HG03139 (cell line): ENCODE measurements around the gene C5orf47.

Source experiments
- ATAC-seq: cut with Tn5 transposase; IDR thresholded peaks from one replicate; pipeline ENCODE4 v1.9.1; 2021; ENCODE audit not compliant: unreplicated experiment

Gene C5orf47, protein sequence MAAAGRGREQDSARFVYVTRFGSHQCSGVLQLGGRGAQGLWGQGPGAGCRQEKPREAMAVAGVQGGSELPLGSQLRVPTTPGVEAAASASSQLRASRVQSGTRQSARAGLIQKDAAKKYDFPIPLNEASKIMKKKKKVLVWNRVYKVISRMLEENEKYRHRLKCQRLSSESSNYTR

GRCh38 chr5:173988554-173989431 lies at the start of gene C5orf47:
TSS of gene C5orf47 (plus strand) at chr5:173989170. CDS start at chr5:173989264, 94 bp downstream.
- no peak for ATAC-seq

- ATAC-seq, result no peak
These were observed 48.7 kb upstream of the C5orf47 start for GRCh38 chr5:173940269-173940668.

GRCh38 chr5:173941102-173941501 lies 47.9 kb upstream of the C5orf47 start:
- ATAC-seq, result no peak

- no peak for ATAC-seq
These were observed 47.1 kb upstream of the C5orf47 start for GRCh38 chr5:173941758-173942401.

DNA sequence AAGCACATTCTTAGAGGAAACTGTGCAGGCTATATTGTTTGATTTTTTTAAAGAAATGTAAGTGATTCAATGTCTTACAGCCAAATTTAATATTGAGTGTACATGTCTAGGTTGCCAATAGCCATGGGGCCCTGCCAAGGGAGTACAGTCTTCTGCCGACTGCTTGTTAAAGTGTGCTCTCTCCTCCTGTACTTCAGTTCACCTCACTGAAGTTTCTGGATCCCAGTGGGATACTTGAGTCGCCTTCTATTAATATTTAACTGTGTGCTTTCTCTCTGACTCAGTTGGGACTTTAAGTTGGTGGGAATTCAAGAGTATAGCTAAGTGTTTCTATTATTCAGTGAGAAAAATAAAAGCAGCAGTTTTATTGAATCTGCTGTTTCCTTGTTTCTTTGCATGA lies 44.5 kb upstream of the C5orf47 start:
- ATAC-seq, result no peak

DNA sequence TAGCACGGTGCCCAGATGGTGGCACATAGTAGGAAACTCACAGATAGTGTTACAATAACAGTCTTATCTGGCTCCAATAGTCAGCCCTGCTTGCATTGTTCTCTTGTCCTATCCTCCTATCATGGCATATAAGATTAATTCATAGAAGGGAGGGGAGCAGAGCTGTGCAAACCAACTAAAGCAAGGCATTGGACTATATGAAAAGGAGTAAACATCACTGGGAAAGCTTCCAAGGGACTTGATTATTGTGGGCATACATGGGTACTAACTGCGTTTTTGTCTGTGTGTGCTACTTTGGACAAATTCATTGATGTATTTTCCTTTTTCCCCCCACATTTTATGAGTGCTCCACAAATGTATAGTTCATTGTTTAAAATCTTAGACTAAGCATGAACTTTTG lies 43.8 kb upstream of the C5orf47 start:
- ATAC-seq, result no peak

- ATAC-seq, result no peak
These were observed 42.6 kb upstream of the C5orf47 start for GRCh38 chr5:173946323-173946722.

DNA sequence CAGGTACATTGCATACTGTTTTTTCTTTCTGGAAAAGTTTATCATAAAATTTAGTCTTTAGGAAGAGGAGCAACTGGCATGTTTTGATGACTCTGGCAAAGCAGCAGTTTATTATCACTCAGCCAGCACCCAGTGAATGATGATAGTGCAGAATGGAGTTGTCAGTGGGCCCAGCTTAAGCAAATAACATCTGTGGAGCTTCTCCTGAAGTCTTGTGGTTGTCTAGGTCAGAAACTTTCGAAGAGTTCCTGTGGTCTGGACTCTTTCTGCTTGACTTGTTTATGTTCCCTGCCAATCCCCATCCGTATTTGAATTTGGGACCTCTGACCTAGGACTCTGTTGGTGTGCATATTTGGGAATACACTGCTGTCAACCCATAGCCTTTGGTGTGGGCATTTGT lies 38.1 kb upstream of the C5orf47 start:
- ATAC-seq, result no peak

- ATAC-seq, result no peak
These were observed 35.4 kb upstream of the C5orf47 start for GRCh38 chr5:173953528-173954090.

DNA sequence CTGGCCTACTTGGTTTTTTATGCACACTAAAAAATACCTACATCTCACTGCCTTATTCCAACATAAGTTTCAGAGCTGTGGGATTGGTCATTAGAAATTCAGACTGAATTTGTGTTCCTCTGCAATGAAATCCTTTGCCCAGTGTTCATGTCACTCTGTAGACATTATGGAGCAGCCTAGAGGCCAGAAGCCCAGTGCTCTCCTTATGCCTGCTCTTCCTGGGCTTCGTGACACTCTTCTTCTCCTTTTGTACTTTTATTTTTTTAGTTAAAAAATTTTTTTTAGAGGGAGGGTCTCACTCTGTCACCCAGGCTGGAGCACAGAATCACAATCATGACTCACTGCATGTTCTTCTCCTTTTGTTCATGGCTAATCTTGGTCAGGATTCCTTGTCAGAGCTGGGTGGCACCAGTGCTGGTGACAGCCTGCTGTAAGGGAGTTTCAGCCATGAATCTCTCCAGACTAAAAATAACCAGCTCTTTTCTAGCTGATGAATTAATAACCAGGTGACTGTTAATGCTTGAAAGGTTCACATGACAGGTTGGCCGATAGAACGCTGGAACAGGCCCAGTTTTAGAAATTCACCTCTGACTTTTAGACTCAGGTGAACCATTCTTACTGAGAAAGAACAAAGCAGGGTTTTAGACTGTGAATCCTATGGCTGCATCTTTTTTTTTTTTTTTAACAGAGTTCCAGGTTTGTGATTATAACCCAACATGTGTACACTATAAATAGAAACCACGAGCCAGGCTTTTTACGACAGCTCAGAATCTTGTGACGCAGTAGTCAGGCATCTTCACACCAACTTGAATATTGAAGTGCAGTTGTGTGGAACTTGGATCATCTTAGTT lies 34.1 kb upstream of the C5orf47 start:
- ATAC-seq, result peak; percentile 71

DNA sequence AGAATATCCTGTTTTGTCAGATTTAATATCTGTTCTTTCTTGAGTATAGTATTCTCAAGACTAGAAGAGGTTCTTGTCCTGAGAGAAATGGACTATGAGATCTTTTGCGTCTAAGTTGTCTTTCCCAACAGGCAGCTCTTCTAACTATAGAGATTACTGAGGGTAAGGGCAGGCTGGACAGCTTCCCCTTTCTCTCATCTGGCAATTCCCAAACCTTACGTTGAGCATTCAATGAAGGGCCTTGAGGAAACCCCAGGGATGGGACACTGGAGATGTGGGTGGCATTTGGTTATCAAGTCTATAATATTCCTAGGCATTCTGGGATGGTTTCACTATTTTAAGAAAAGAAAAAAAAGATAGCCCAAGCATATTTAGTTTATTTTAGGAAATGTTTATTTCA lies 28.0 kb upstream of the C5orf47 start:
- no peak for ATAC-seq

DNA sequence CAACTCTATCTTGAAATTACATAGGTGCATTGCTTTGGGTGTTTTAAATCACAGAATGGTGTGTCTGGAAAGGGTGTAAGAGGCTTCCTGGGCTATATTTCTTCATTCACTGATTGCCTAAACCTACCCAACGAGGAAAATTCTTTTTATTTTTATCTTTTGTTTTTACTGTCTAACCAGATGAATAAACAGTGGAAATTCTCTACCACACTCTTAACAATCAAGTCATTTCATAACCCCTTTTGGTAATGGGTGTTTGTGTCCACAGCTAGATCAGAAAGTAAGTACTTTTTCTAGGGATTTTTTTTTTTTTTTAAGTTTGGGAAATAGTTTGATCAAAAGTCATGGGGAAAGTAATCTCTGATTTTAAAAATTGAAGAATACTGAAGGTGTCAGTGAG lies 27.6 kb upstream of the C5orf47 start:
- ATAC-seq, result no peak

DNA sequence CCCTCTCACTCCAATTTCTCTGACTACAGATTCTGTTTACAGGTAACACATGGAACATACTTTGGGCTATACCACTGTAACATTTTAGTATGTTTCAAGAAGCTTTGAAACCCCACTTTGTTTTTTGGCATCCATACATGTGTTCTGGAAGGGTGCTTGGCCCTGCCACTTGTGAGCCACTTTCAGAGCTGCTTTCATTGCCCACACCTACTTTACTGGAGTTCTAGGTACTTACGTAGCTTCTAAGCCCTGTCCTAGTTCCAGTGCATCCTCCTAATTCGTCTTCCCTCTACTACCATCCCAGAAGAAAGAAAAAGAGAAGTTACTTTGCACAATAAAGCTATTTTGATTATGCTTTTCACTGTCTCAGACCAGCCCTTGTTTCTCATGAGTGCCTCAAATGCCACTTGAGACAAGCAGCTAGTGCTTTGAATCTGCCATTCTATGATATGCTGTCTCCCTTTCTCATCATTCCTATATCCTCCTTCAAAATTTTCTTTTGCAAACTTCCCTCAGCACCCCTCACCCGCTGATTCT lies 26.5 kb upstream of the C5orf47 start:
- no peak for ATAC-seq

- ATAC-seq, result no peak
These were observed 25.7 kb upstream of the C5orf47 start for GRCh38 chr5:173963182-173963838.

- ATAC-seq, result no peak
These were observed 25.0 kb upstream of the C5orf47 start for GRCh38 chr5:173963867-173964441.

- ATAC-seq, result no peak
These were observed 24.5 kb upstream of the C5orf47 start for GRCh38 chr5:173964506-173964905.

GRCh38 chr5:173967241-173967640 lies 21.7 kb upstream of the C5orf47 start:
- no peak for ATAC-seq

DNA sequence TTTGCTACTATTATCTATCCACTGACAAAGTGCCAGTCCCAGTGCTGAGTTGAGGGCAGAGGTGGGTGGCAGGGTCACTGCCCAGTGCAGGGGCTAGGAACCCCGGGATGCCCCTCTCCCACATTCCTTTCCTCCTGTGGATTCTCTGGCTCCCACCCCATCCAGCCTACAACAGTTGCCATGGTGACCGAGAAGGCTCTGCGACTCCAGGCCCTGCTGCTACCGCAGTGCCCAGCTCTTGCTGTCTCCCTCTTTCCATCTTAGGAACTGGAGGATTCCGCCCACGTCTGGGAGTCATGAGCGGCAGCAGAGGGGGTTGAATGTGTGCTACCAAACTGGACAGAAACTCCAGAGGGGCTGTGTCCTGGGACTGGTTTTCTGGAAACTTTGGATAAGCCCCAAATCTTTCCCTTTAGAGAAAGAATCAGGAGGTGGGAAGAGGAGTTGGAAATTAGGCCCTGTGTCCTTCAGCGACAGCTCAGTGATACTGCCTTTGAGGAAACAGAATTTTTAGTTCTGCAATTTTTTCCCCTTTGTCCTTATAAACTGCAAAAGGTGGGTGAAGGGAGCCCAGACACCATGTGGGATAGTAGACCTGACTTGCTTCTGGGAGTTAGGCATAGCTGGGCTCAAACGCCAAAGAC lies 20.7 kb upstream of the C5orf47 start:
- no peak for ATAC-seq
